ENCODE data around the gene ATXN3.

ATXN3 gene

GRCh38 chr14:92012121-92012748 is 94.1 kb downstream of the ATXN3 start:
- TF ChIP-seq, protein P1, sequence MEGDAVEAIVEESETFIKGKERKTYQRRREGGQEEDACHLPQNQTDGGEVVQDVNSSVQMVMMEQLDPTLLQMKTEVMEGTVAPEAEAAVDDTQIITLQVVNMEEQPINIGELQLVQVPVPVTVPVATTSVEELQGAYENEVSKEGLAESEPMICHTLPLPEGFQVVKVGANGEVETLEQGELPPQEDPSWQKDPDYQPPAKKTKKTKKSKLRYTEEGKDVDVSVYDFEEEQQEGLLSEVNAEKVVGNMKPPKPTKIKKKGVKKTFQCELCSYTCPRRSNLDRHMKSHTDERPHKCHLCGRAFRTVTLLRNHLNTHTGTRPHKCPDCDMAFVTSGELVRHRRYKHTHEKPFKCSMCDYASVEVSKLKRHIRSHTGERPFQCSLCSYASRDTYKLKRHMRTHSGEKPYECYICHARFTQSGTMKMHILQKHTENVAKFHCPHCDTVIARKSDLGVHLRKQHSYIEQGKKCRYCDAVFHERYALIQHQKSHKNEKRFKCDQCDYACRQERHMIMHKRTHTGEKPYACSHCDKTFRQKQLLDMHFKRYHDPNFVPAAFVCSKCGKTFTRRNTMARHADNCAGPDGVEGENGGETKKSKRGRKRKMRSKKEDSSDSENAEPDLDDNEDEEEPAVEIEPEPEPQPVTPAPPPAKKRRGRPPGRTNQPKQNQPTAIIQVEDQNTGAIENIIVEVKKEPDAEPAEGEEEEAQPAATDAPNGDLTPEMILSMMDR (IDR thresholded peaks at IDR 0.05; ENCODE audit: low read depth, low read length) = no peak
- DNase-seq (ENCODE audit: low read depth, low spot score) = no peak
- no peak overlapping the region for H3K4me3 ChIP-seq (ENCODE audit: low read depth, low read length)
- in situ Hi-C loops (cut with HindIII; ENCODE audit: low sequenced_read_pairs) = no loop called here

- DNase-seq (ENCODE audit: low read depth, low spot score) = no peak
- TF ChIP-seq, protein P1 (IDR thresholded peaks at IDR 0.05; ENCODE audit: low read depth, low read length) = no peak
- H3K4me3 ChIP-seq (ENCODE audit: low read depth, low read length) = no peak overlapping the region
- in situ Hi-C loops (cut with HindIII; ENCODE audit: low sequenced_read_pairs) = no loop called here
Measured at GRCh38 chr14:92010644-92011043, 95.7 kb downstream of the ATXN3 start.

DNA sequence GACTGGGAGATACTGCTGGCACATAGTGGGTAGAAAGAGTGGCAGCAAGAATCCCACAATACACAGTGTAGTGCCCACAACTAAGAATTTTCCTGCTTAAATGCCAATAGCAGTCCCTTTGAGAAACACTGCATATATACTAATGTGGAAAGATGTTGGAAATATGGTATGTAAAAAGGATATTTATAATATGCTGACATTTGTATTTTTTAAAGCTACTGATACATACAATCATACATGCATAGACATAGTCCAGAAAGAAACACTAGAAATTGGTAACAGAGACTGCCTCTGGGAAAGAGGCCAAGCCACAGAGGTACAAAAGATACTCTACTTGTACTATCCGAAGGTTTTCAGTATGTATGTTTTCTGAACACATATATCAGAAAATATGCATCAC is 96.8 kb downstream of the ATXN3 start:
- H3K4me3 ChIP-seq (ENCODE audit: low read depth, low read length) = no peak overlapping the region
- DNase-seq (ENCODE audit: low read depth, low spot score) = no peak
- TF ChIP-seq, protein P1 (IDR thresholded peaks at IDR 0.05; ENCODE audit: low read depth, low read length) = no peak
- in situ Hi-C loops (cut with HindIII; ENCODE audit: low sequenced_read_pairs) = no loop called here
